GM21825 (cell line): ENCODE measurements around the gene KLHL15.
A peak's percentile ranks its signal among the peaks of the same experiment; 100 is the strongest.
"Not testable (repeated sequence)": the region's sequence is repeated elsewhere in the genome, so short reads cannot be mapped to it uniquely, and the experiment has no call there.

Experiments
- ATAC-seq: cut with Tn5 transposase; IDR thresholded peaks from one replicate; pipeline ENCODE4 v1.9.1; 2021; ENCODE audit warnings: mild to moderate bottlenecking, moderate library complexity; ENCODE audit not compliant: unreplicated experiment

KLHL15 gene

GRCh38 chrX:24018809-24019208 is 8.2 kb downstream of the KLHL15 start:
- ATAC-seq: no peak

- ATAC-seq: no peak
Measured at GRCh38 chrX:24017674-24018073, 9.3 kb downstream of the KLHL15 start.

- ATAC-seq: peak; percentile 64
Measured at GRCh38 chrX:24014388-24015018, 12.5 kb downstream of the KLHL15 start.

GRCh38 chrX:24012266-24012665 is 14.7 kb downstream of the KLHL15 start:
- ATAC-seq: no peak

GRCh38 chrX:24005867-24006266 is 21.1 kb downstream of the KLHL15 start:
- no peak for ATAC-seq

GRCh38 chrX:24005028-24005427 is 22.0 kb downstream of the KLHL15 start:
- ATAC-seq: peak; percentile 41

GRCh38 chrX:24002792-24003191 is 24.2 kb downstream of the KLHL15 start:
- no peak for ATAC-seq

GRCh38 chrX:24002167-24002566 is 24.8 kb downstream of the KLHL15 start:
- no peak for ATAC-seq

- ATAC-seq: no peak
Measured at GRCh38 chrX:23999671-24000070, 27.3 kb downstream of the KLHL15 start.

- ATAC-seq: no peak
Measured at GRCh38 chrX:23993012-23993633, 33.9 kb downstream of the KLHL15 start.

- no peak for ATAC-seq
Measured at GRCh38 chrX:23992431-23992830, 34.6 kb downstream of the KLHL15 start.

- ATAC-seq: no peak
Measured at GRCh38 chrX:23990455-23990854, 36.5 kb downstream of the KLHL15 start.

- ATAC-seq: no peak
Measured at GRCh38 chrX:23989689-23990088, 37.3 kb downstream of the KLHL15 start.

GRCh38 chrX:23982891-23983290 is 44.1 kb downstream of the KLHL15 start:
- ATAC-seq: no peak

GRCh38 chrX:23981711-23982110 is 45.3 kb downstream of the KLHL15 start:
- ATAC-seq: no peak

- ATAC-seq: no peak
Measured at GRCh38 chrX:23981222-23981621, 45.8 kb downstream of the KLHL15 start.

GRCh38 chrX:23980011-23980441 is 47.0 kb downstream of the KLHL15 start:
- no peak for ATAC-seq

GRCh38 chrX:23978491-23978890 is 48.5 kb downstream of the KLHL15 start:
- ATAC-seq: no peak

GRCh38 chrX:23965630-23966029 is 61.4 kb downstream of the KLHL15 start:
- ATAC-seq: not testable (repeated sequence)

GRCh38 chrX:23964191-23964590 is 62.8 kb downstream of the KLHL15 start:
- no peak for ATAC-seq

- no peak for ATAC-seq
Measured at GRCh38 chrX:23959781-23960180, 67.2 kb downstream of the KLHL15 start.

- no peak for ATAC-seq
Measured at GRCh38 chrX:23954396-23954795, 72.6 kb downstream of the KLHL15 start.

GRCh38 chrX:23953908-23954269 is 73.1 kb downstream of the KLHL15 start:
- ATAC-seq: no peak
